Measurements from ENCODE around the gene PDXP.
"Not testable (repeated sequence)": the region's sequence is repeated elsewhere in the genome, so short reads cannot be mapped to it uniquely, and the experiment has no call there.

Gene PDXP

DNA sequence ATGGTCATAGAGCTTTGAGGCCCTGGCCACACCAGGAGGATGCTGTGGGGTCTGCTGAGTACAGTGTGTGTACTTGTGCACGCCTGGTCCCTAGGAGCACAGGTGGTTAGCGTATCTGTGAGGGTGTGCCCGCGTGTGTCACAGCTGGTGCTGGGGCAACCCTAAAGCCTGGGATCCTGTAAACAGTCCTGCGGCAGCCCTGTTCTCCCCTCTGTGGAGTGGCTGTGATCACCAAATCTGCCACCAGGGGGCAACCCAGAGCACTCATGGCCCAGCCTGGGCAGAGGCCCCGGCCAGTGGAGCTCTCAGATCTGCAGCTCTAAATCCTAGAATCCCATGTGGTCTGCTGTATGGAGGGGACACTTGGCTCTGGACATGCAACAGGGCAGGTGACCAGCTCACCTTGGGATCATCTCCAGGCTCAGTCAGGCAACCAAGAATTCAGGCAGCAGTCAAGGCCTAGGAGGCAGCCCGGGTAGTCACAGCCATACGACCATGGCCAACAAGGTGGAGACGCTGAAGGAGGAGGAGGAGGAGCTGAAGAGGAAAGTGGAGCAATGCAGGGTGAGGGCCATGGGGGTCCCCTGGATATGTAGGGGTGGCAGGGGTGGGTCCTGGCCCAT lies 15.2 kb upstream of the PDXP start:
- peak; percentile 63 to 89 for DNase-seq (ENCODE audit: low read depth in 2 of 2, low spot score in 1 of 2)

- no peak for DNase-seq (ENCODE audit: low read depth in 2 of 2, low spot score in 1 of 2)
Observed at GRCh38 chr22:37647317-37647716, 11.2 kb upstream of the PDXP start.

- no peak for DNase-seq (ENCODE audit: low read depth in 2 of 2, low spot score in 1 of 2)
Observed at GRCh38 chr22:37647928-37648327, 10.6 kb upstream of the PDXP start.

DNA sequence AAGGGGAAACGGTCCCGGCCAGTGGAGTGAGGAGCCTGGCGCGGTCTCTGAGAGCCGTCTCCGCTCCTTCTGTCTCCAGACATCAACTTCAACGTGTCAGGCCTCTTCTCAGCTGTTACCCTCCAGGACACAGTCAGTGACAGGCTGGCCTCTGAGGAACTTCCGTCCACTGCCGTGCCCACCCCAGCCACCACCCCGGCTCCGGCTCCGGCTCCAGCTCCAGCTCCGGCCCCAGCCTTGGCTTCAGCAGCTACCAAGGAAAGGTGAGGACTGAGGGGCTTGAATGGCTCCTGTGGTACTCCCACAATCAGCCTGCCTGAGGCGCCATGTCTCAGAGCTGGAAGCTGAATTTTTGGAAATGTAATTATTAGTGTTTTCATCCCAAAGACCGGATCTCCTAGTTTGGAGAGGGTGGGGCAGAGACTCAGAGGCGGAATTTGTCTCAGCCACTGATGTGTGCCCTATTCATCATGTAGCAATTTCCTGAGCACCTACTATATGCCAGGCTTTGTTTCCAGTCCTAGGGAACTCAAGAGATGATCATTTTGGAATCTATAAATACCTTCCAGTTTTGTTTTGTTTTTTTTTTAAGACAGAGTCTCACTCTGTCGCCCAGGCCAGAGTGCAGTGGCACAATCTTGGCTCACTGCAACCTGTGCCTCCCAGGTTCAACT lies 7.9 kb upstream of the PDXP start:
- DNase-seq (ENCODE audit: low read depth in 2 of 2, low spot score in 1 of 2), result no peak

GRCh38 chr22:37654563-37655251 lies 3.8 kb upstream of the PDXP start:
- DNase-seq (ENCODE audit: low read depth in 2 of 2, low spot score in 1 of 2), result no peak

DNA sequence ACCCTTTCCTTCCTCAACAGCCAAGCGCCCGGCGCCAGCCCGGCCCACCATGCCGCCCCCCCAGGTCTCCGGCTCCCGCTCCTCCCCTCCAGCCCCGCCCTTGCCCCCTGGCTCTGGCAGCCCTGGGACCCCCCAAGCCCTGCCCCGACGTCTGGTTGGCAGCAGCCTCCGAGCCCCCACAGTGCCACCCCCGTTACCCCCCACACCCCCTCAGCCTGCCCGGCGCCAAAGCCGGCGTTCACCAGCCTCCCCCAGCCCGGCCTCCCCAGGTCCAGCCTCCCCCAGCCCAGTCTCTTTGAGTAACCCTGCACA lies 3.3 kb upstream of the PDXP start:
- no peak for DNase-seq (ENCODE audit: low read depth in 2 of 2, low spot score in 1 of 2)

- DNase-seq (ENCODE audit: low read depth in 2 of 2, low spot score in 1 of 2), result not testable (repeated sequence)
Observed at GRCh38 chr22:37656583-37656982, 1.9 kb upstream of the PDXP start.

DNA sequence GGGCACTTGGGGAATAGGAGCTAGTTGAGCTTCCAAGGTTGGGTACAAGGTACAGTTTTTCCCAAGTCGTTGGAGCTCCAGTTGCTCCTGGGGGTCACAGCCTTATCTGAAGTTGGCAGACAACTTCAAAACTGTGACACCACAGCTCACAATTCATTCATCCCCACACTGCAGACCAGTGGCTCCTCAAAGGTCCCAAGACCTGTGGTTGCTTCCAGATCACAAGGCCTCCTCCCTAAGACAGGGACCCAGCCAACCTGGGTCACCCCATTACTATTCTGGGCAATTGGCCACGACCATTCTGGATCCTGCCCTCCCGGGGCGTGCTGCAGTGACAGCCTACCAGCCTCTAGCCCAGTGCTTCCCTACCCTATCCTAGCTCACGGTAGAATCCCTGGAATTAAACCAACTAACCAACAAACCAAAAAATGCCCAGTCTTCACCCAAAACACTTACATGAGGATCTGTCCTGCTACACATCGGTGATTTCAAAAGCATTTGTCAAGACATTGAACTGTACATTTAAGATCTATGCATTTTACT lies 862 bp upstream of the PDXP start:
- no peak for DNase-seq (ENCODE audit: low read depth in 2 of 2, low spot score in 1 of 2)

DNA sequence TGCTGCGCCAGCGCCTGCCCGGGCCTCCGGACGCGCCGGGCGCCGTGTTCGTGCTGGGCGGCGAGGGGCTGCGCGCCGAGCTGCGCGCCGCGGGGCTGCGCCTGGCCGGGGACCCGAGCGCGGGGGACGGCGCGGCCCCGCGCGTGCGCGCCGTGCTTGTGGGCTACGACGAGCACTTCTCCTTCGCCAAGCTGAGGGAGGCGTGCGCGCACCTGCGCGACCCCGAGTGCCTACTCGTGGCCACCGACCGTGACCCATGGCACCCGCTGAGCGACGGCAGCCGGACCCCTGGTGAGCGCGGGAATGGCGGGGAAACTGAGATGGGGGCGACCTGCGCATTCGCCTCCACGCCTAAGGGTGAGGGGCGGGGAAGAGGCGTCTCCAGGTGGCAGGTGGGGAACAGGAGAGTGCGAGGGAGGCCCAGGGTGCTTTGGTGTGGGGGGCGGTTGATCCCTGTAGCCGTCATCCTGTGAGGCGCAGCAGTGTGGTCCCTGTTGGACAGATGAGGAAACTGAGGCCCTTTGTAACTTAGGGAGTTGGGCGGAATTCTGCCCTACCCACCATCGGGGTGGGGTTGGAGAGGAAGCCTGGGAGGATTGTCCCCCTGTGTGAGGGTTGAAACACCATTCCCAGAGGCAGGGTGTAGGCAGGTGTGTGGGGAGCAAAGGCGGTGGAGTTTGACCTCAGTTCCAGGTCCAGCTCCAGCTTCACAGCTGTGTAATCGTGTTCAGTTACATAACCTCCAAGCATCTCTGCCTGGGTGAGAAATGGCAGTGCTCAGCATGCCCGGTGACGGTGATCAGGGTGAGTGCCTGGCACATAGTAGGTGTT lies 758 bp downstream of the PDXP start:
- DNase-seq (ENCODE audit: low read depth in 2 of 2, low spot score in 1 of 2), result peak in 1 of 2 donors; percentile 18

- DNase-seq (ENCODE audit: low read depth in 2 of 2, low spot score in 1 of 2), result no peak
Observed at GRCh38 chr22:37659897-37660708, 1.6 kb downstream of the PDXP start.

DNA sequence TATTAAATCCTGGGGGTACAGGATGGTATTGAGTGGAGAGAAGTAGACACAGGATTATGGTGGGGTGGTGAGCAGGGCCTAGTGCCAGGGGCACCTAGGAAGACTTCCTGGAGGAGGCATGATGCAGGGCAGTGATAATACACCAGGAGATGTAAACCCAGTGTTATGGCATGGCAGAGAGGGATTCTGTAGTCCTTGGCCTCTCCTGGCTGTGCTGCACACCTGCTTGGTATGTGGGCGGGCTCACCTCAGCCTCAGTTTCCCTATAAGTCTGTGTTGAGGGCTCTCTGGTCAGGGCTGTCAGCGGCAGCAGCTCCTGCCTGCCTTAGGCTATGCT lies 2.2 kb downstream of the PDXP start:
- no peak for DNase-seq (ENCODE audit: low read depth in 2 of 2, low spot score in 1 of 2)

DNA sequence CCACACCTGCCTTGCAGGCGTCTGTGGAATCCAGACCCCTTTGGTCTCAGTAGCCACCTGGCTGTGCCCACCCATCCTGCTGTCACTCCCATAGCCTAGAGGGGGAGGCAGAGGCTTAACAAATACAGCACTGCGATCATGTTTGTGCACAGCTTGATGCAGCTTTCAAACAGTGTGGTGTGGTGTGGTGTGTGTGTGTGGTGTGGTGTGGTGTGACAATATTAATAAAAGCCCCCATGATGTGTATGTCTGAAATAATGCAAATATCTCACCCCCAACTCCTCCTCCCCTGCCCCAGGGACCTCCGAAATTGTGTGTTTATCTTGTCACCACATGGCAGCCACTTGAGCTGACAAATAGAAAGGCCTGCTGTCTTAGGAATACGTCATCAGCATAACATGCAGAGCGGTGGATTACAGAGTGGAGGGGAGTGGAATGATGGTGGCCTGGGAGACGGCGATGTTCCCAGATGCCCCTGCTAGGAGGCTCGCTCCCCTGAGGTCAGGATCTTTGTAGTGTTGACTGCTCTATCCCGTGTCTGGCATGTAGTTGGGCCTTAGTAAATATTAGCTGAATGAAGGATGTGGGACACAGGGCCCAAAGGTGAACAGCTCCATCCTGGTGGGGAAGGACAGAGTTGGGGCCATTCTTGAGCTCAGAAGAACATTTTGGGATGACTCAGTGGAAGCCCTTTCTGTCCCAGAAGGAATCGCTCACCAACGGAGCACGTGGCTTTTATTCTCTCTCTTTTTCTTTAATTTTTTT lies 2.8 kb downstream of the PDXP start:
- no peak for DNase-seq (ENCODE audit: low read depth in 2 of 2, low spot score in 1 of 2)

GRCh38 chr22:37662039-37662438 lies 3.5 kb downstream of the PDXP start:
- DNase-seq (ENCODE audit: low read depth in 2 of 2, low spot score in 1 of 2), result no peak

DNA sequence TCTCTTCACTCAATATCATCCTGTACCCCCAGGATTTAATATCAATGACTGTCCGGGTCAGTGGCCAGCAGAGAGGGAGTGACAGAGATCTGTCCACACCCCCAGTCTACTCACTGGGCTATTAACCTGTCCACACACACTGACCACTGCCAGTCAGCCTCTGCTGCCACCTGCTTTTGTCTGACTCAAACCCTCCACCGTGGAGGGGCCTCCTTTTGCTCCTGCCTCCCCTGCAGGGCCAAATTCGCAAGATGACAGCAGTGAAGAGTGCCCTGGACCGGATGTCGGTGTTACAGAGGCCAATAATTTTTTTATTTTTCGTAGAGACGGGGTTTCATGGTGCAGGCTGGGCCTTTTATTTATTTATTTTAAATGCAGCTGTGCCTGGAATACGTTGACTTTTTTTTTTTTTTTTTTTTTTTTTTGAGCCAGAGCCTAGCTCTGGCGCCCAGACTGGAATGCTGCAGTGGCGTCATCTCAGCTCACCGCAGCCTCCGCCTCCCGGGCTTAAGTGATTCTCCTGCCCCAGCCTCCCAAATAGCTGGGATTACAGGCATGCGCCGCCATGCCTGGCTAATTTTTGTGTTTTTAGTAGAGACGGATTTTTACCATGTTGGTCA lies 5.1 kb downstream of the PDXP start:
- no peak for DNase-seq (ENCODE audit: low read depth in 2 of 2, low spot score in 1 of 2)

DNA sequence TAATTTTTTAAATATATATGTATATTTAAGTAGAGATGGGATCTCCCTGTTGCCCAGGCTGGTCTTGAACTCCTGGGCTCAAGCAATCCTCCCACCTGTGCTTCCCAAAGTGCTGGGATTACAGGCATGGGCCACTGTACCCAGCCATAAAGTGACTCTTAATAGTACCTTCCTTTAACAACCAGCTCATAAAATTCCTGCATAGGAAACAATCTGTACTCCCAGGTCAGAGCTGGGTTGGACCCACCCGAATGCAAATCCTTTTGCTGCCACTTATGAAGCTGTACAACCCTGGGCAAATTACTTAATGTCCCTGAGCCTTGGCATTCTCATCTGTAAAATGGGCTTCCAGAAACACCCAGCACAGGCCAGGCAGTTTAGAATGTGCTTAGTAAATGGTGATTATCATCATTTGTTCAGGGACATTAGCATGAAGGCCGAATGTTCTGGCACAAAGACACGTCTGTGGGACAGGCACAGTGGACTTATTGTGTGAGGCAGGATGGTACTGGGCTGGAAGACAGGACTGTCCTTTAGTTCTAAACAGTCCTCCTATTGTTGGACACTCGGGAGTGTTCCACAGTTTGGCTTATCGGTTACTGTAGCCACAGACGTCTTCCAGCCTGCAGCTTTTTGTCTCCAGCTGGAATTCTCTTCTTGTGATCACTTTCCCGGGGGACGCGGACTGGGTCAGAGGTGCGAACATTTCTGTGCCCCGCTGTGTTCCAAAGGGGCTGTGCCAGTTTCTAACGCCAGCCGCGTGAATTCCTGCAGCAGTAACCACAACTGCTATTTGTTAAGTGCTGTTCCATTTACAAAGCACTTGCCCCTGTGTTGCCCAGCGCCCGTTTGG lies 6.0 kb downstream of the PDXP start:
- DNase-seq (ENCODE audit: low read depth in 2 of 2, low spot score in 1 of 2), result no peak

DNA sequence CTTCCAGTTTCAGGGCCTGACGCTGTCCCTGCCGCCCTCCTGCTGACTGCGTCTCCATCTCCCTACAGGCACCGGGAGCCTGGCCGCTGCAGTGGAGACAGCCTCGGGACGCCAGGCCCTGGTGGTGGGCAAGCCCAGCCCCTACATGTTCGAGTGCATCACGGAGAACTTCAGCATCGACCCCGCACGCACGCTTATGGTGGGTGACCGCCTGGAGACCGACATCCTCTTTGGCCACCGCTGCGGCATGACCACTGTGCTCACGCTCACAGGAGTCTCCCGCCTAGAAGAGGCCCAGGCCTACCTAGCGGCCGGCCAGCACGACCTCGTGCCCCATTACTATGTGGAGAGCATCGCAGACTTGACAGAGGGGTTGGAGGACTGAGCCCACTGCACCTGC lies 7.0 kb downstream of the PDXP start:
- DNase-seq (ENCODE audit: low read depth in 2 of 2, low spot score in 1 of 2), result no peak

DNA sequence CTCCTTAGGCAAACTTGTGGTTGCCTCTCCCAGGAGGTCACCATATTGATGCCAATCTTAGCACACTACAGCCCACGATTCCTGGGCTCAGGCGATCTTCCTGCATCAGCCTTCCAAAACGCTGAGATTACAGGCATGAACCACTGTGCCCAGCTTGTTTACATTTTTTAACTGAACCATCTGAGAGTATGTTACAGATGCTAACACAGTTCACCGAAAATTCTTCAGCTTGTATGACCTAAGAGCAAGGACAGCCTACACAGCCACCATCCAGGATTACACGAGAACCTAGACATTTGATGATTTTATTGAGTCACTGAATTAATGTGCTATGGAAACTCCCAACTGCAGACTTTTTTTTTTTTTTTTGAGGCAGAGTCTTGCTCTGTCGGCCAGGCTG lies 11.1 kb downstream of the PDXP start:
- no peak for DNase-seq (ENCODE audit: low read depth in 2 of 2, low spot score in 1 of 2)

DNA sequence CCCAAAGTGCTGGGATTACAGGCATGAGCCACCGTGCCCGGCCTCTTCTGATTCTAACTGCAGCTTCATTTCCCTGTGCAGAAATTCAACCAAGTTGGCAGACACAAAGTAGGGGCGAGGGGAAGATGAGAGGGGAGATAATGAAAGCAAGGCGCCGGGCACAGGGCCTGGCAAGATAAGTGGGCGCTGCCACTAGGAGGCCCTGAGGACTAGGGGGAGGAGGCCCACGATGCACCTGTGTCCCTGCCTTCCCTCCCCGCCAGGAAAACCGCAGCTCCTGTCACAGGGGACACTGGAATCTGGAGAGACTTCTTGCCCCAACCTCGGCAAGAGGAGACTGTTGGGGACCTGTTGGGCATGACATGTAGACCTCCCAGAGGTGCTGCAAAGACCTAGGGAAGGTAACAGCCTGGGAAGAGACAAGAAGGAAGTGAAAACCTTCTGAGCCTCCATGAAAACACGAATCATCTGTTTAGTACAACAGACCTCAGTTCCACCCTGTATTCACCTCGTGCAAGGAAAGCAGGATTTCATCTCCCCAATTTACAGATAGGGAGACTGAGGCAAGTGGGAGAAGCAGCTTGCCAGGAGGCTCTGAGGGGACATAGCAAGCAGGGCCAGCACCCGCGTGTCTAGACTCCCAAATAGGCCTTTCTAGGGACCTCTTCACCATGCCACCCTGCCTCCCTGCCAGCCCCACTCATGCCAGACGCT lies 13.8 kb downstream of the PDXP start:
- DNase-seq (ENCODE audit: low read depth in 2 of 2, low spot score in 1 of 2), result no peak
